Ovary (tissue), 3 donors: ENCODE data around the gene DEFB123.

ENCODE experiments used
- CTCF ChIP-seq, 3 donors: fragments of 450-650 bp in 2 of 3; fragments of 200-600 bp in 1 of 3; IDR thresholded peaks; one replicate each; pipeline versions ENCODE4 v1.5.1 to v1.8.0; 2016 to 2022; ENCODE audit warnings: antibody characterized with exemption in 3 of 3, mild to moderate bottlenecking in 1 of 3
- EP300 ChIP-seq: sonication (generic); formaldehyde crosslinking; IDR thresholded peaks from one replicate; pipeline ENCODE4 v1.6.1; 2017; ENCODE audit warnings: antibody characterized with exemption
- POLR2A ChIP-seq: fragments of 450-650 bp; IDR thresholded peaks from one replicate; pipeline ENCODE4 v1.6.1; 2017; ENCODE audit warnings: antibody characterized with exemption, mild to moderate bottlenecking, moderate library complexity
- donor health status: DM: no; HTN: no; CAD: no.

- no peak for TF ChIP-seq CTCF (IDR thresholded peaks at IDR 0.05)
- TF ChIP-seq EP300: no peak
- no peak for TF ChIP-seq POLR2A
Measured at GRCh38 chr20:31406115-31406514, 34.3 kb upstream of the DEFB123 start, which contains the start of gene DEFB121.
